Naive thymus-derived CD4-positive, alpha-beta T cell (primary cell): ENCODE measurements around the gene GAS7. TPM values are rescaled to one million over a fixed set of nuclear protein-coding genes. Genes with fewer than 3 reads are reported as not detected.

Experiments
- ATAC-seq: fragments of 150-1000 bp; cut with Tn5 transposase; 2 replicates; pipeline ENCODE4 v1.10.0; 2021; ENCODE audit warnings: mild to moderate bottlenecking, moderate library complexity
- CTCF ChIA-PET: fragments of 350-600 bp; sonication (Branson Sonifier 250); formaldehyde crosslinking; loops from one replicate; lab custom pipeline; 2021; ENCODE audit warnings: antibody characterized with exemption; lab: Charles Lee
- POLR2A ChIA-PET: fragments of 350-600 bp; sonication (Branson Sonifier 250); formaldehyde crosslinking; loops from one replicate; lab custom pipeline; 2021; ENCODE audit warnings: antibody characterized with exemption, inconsistent platforms; lab: Charles Lee
- DNase-seq, 9 donors: peaks; one replicate each; pipeline versions ENCODE4 v3.0.0 to v3.0.0-alpha.2; 2020 to 2022; ENCODE audit warnings: mixed read lengths in 1 of 9
- H3K27ac ChIP-seq: one replicate; pipeline ENCODE4 v1.7.0; 2013; ENCODE audit warnings: mild to moderate bottlenecking, low read depth, low read length, moderate library complexity
- H3K27me3 ChIP-seq, 2 donors: one replicate each; pipeline ENCODE4 v1.7.0; 2013; ENCODE audit warnings: low read length in 2 of 2, mild to moderate bottlenecking in 2 of 2, moderate library complexity in 2 of 2; ENCODE audit not compliant: control insufficient read depth in 2 of 2, insufficient read depth in 2 of 2
- H3K36me3 ChIP-seq, 3 experiments: 1 replicate in 2 of 3; 2 replicates in 1 of 3; pipeline ENCODE4 v1.7.0; 2013; ENCODE audit warnings: low read length in 3 of 3, mild to moderate bottlenecking in 3 of 3, moderate library complexity in 1 of 3; ENCODE audit not compliant: insufficient read depth in 3 of 3, control insufficient read depth in 2 of 3
- H3K4me1 ChIP-seq, 2 donors: one replicate each; pipeline ENCODE4 v1.7.0; 2013; ENCODE audit warnings: low read length in 2 of 2, mild to moderate bottlenecking in 2 of 2, moderate library complexity in 1 of 2; ENCODE audit not compliant: control insufficient read depth in 2 of 2, insufficient read depth in 2 of 2
- H3K4me3 ChIP-seq: 2 replicates; pipeline ENCODE4 v1.7.0; 2013; ENCODE audit warnings: mild to moderate bottlenecking, low read length
- H3K9me3 ChIP-seq, 3 experiments: 1 replicate in 2 of 3; 2 replicates in 1 of 3; pipeline ENCODE4 v1.7.0; 2013; ENCODE audit warnings: low read length in 3 of 3; ENCODE audit not compliant: control insufficient read depth in 2 of 3
- H3K27ac Mint-ChIP-seq, 9 donors: one replicate each; pipeline ENCODE4 v1.8.0; 2020 to 2022; ENCODE audit warnings: mixed read lengths in 9 of 9, mild to moderate bottlenecking in 8 of 9, moderate library complexity in 5 of 9, inconsistent platforms in 2 of 9
- H3K27me3 Mint-ChIP-seq, 5 donors: one replicate each; pipeline ENCODE4 v1.8.0; 2021 to 2022; ENCODE audit warnings: mixed read lengths in 5 of 5, mild to moderate bottlenecking in 1 of 5
- H3K36me3 Mint-ChIP-seq, 5 donors: one replicate each; pipeline ENCODE4 v1.8.0; 2020 to 2022; ENCODE audit warnings: mixed read lengths in 5 of 5, mild to moderate bottlenecking in 3 of 5, inconsistent platforms in 1 of 5
- H3K4me1 Mint-ChIP-seq, 7 donors: one replicate each; pipeline ENCODE4 v1.8.0; 2020 to 2022; ENCODE audit warnings: mixed read lengths in 7 of 7, mild to moderate bottlenecking in 3 of 7, inconsistent platforms in 1 of 7
- H3K4me3 Mint-ChIP-seq, 10 donors: one replicate each; pipeline ENCODE4 v1.8.0; 2020 to 2022; ENCODE audit warnings: mild to moderate bottlenecking in 10 of 10, mixed read lengths in 10 of 10, moderate library complexity in 6 of 10, inconsistent platforms in 2 of 10
- H3K9me3 Mint-ChIP-seq, 11 donors: one replicate each; pipeline ENCODE4 v1.8.0; 2020 to 2022; ENCODE audit warnings: mixed read lengths in 11 of 11, mild to moderate bottlenecking in 4 of 11, inconsistent platforms in 1 of 11, moderate library complexity in 1 of 11
- intact Hi-C, 2 donors: fragments of 100-400 bp; cut with micrococcal nuclease; formaldehyde crosslinking; loops; one replicate each; pipeline ENCODE4 v1.15.1; 2023
- polyA plus RNA-seq, 2 donors: library from polyadenylated mRNA; unstranded; fragments of 300-500 nt; fragmentation: Illumina TruSeq; gene quantifications; one replicate each; pipeline ENCODE4 v1.2.3, GENCODE V29; 2021
- total RNA-seq, 6 experiments: library from RNA in 5 of 6; stranded (reverse) in 5 of 6; gene quantifications; 1 replicate in 5 of 6; 2 replicates in 1 of 6; pipeline ENCODE4 v1.2.3 and lab custom pipeline; 2021 to 2026

The GAS7 gene
- total and polyA plus RNA-seq, 7 experiments from 2014 or later = 0.09 to 54.3 (median 3.3) TPM

DNA sequence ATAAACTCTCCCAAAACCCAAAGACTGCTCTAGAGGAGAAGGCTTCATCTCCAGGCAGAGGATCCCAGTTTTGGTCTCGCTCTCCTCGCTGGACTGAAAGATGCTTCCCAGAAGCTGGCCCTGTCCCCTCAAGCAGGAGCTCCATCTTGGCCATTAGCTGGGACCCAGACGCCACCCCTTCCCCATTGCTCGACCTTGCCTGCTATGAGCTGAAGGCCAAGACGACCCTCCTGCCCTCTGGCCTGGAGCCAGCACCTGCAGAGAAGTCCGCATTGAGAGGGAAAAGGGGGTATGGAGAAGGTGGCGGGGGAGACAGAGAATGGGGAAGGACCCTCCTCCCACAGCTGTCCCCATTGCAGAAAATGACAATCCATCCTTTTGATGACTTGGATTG, 289.8 kb downstream of the GAS7 start:
- intact Hi-C loops = no loop called here
- ChIA-PET POLR2A (no interaction called here), CTCF (no interaction called here)
- Histone ChIP-seq H3K9me3 (no peaks in the 10 kb centered on the region), H3K36me3 (no peaks in the 10 kb centered on the region), H3K4me3 (no peak overlapping the region), H3K27ac (no peak overlapping the region), H3K4me1 (no peaks in the 10 kb centered on the region), H3K27me3 (no peaks in the 10 kb centered on the region)
- H3K27me3 Mint-ChIP-seq = peaks cover 0 to 10% (median 4%) of the 10 kb centered on the region in 5 donors
- no peak overlapping the region for H3K4me3 Mint-ChIP-seq
- H3K4me1 Mint-ChIP-seq = no peaks in the 10 kb centered on the region
- ATAC-seq (no peak), DNase-seq (no peak)
- H3K9me3 Mint-ChIP-seq = peaks cover 0 to 4% (median 0%) of the 10 kb centered on the region in 11 donors
- H3K27ac Mint-ChIP-seq = no peak overlapping the region
- H3K36me3 Mint-ChIP-seq = no peaks in the 10 kb centered on the region

DNA sequence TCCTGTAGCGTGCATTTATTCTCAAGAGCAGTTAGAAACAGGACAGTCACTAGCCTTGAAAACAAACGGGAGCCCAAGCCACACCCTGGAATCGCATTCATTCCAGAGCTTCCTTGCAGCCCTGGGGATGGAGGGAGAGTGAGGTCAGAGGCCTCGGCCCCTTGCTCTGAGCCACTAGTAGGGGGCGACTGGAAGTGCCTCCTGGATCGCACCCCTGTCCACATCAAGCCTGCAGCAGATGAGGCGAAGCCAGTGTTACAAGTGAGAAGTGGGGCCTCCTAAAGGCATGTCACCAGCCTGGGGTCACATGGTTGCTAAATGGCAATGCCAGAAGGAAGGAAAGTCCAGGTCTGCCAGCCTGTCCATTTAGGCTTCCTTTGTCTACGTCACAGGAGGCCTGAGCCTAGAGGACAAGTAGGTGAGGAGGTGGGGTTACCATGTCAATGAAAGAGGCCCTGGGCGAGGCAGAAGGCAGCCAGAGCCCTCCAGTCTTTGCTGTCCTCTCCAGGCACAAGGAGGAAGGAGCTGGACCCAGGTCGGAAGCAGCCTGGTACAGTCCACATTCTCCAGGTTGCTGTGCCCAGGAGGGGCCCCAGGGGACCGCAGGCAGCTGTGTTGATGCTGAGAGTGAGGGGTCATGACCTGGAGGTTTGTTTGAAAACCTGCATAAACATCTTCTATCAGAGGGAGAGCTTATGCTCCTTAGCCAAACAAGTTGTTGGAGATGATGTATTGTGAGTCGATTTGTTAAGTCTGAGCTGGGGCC, 290.3 kb downstream of the GAS7 start:
- Histone ChIP-seq H3K36me3 (no peaks in the 10 kb centered on the region), H3K9me3 (no peaks in the 10 kb centered on the region), H3K27ac (no peak overlapping the region), H3K4me1 (no peaks in the 10 kb centered on the region), H3K4me3 (no peak overlapping the region), H3K27me3 (no peaks in the 10 kb centered on the region)
- Mint-ChIP-seq H3K36me3 (no peaks in the 10 kb centered on the region), H3K4me1 (no peaks in the 10 kb centered on the region), H3K27ac (no peak overlapping the region), H3K27me3 (peaks cover 0 to 14% (median 4%) of the 10 kb centered on the region in 5 donors), H3K9me3 (peaks cover 0 to 4% (median 0%) of the 10 kb centered on the region in 11 donors), H3K4me3 (no peak overlapping the region)
- ChIA-PET POLR2A (no interaction called here), CTCF (no interaction called here)
- DNase-seq (no peak), ATAC-seq (no peak)
- intact Hi-C loops = no loop called here

DNA sequence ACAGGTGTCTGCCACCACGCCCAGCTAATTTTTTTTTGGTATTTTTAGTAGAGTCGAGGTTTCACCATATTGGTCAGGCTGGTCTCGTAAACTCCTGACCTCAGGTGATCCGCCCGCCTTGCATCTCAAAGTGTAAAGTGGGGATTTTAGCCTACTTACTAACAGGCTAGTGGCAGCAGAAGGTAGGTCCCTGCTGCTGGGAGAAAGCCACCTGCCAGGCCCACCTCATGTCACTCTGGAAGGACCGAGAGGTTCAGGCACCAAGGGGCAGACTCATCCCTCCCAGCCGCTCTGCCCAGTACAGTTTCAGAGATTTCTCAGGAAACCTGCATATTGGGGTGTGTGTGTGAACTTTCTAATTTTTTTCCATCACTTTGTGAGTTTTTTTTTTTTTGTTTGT, 291.3 kb downstream of the GAS7 start:
- no peaks in the 10 kb centered on the region for H3K4me1 ChIP-seq
- no peak overlapping the region for H3K27ac Mint-ChIP-seq
- H3K36me3 Mint-ChIP-seq = no peaks in the 10 kb centered on the region
- intact Hi-C loops = no loop called here
- H3K27ac ChIP-seq = no peak overlapping the region
- POLR2A ChIA-PET = no interaction called here
- ATAC-seq (no peak), DNase-seq (no peak)
- H3K4me3 ChIP-seq = no peak overlapping the region
- H3K27me3 Mint-ChIP-seq = peaks cover 0 to 16% (median 9%) of the 10 kb centered on the region in 5 donors
- no peaks in the 10 kb centered on the region for H3K4me1 Mint-ChIP-seq
- H3K36me3 ChIP-seq = no peaks in the 10 kb centered on the region
- H3K9me3 Mint-ChIP-seq = peaks cover 0 to 4% (median 0%) of the 10 kb centered on the region in 11 donors
- H3K9me3 ChIP-seq = no peaks in the 10 kb centered on the region
- CTCF ChIA-PET = no interaction called here
- H3K4me3 Mint-ChIP-seq = no peak overlapping the region
- H3K27me3 ChIP-seq = no peaks in the 10 kb centered on the region

GRCh38 chr17:9906616-9907015, 291.8 kb downstream of the GAS7 start:
- Histone ChIP-seq H3K27me3 (no peaks in the 10 kb centered on the region), H3K4me1 (no peaks in the 10 kb centered on the region), H3K36me3 (no peaks in the 10 kb centered on the region), H3K9me3 (no peaks in the 10 kb centered on the region), H3K27ac (no peak overlapping the region), H3K4me3 (no peak overlapping the region)
- ChIA-PET POLR2A (no interaction called here), CTCF (no interaction called here)
- Mint-ChIP-seq H3K4me3 (no peak overlapping the region), H3K4me1 (no peaks in the 10 kb centered on the region), H3K27ac (no peak overlapping the region), H3K36me3 (no peaks in the 10 kb centered on the region), H3K9me3 (peaks cover 0 to 4% (median 0%) of the 10 kb centered on the region in 11 donors), H3K27me3 (peaks cover 0 to 19% (median 9%) of the 10 kb centered on the region in 5 donors)
- intact Hi-C loops = no loop called here
- ATAC-seq (no peak), DNase-seq (no peak)

GRCh38 chr17:9905902-9906301, 292.5 kb downstream of the GAS7 start:
- ATAC-seq = peak; percentile 54

DNA sequence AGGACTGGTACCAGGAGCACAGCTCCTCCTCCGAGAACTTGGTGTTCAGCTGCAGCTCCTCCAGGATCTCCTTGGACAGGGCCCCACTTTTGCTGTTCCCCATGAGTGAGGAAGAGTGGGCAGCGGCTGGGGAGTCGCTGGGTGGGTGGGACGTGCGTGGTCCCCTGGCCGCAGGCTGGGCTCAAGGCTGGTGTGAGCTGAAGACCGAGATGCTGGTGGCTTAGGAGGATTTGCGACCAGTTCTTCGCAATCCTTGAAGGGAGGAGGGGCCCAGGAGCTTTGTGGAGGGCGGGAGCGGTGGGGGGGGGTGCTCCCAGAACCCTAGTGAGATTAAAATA, 293.4 kb downstream of the GAS7 start, which contains the start of gene RCVRN:
Gene RCVRN (minus strand): TSS at position 194 of the 338 bp plus-strand sequence. CDS start 91 bp downstream, at position 103.
- Mint-ChIP-seq H3K4me1 (no peaks in the 10 kb centered on the region), H3K4me3 (no peak within 1 kb of the TSS), H3K36me3 (no peaks in the 10 kb centered on the region), H3K9me3 (peaks cover 0 to 4% (median 0%) of the 10 kb centered on the region in 11 donors), H3K27me3 (peaks cover 0 to 34% (median 19%) of the 10 kb centered on the region in 5 donors), H3K27ac (no peak within 1 kb of the TSS)
- Histone ChIP-seq H3K9me3 (no peaks in the 10 kb centered on the region), H3K4me1 (no peaks in the 10 kb centered on the region), H3K27me3 (no peaks in the 10 kb centered on the region), H3K27ac (no peak within 1 kb of the TSS), H3K36me3 (no peaks in the 10 kb centered on the region), H3K4me3 (no peak within 1 kb of the TSS)
- ChIA-PET CTCF (interaction anchor here (0.6 to 1.1 kb wide), 2 partner anchors 20 to 692 kb away, joined by 3 read pairs; no protein-coding TSS in a partner anchor), POLR2A (no interaction called here)
- intact Hi-C loops = no loop called here
- no peak for ATAC-seq
- DNase-seq = no peak

More at GRCh38 chr17:9905902-9906301, 292.5 kb downstream of the GAS7 start:
- no peaks in the 10 kb centered on the region for H3K27me3 ChIP-seq
- no peak overlapping the region for H3K27ac ChIP-seq
- no peaks in the 10 kb centered on the region for H3K4me1 ChIP-seq
- H3K27ac Mint-ChIP-seq = no peak overlapping the region
- H3K4me3 ChIP-seq = no peak overlapping the region
- ChIA-PET CTCF (interaction anchor here (0.6 to 1.1 kb wide), 2 partner anchors 19 to 691 kb away, joined by 3 read pairs; no protein-coding TSS in a partner anchor), POLR2A (no interaction called here)
- H3K36me3 Mint-ChIP-seq = no peaks in the 10 kb centered on the region
- no peaks in the 10 kb centered on the region for H3K36me3 ChIP-seq
- H3K4me3 Mint-ChIP-seq = no peak overlapping the region
- intact Hi-C loops = no loop called here
- H3K27me3 Mint-ChIP-seq = peaks cover 0 to 26% (median 13%) of the 10 kb centered on the region in 5 donors
- H3K4me1 Mint-ChIP-seq = no peaks in the 10 kb centered on the region
- DNase-seq = no peak
- no peaks in the 10 kb centered on the region for H3K9me3 ChIP-seq
- H3K9me3 Mint-ChIP-seq = peaks cover 0 to 4% (median 0%) of the 10 kb centered on the region in 11 donors
